HG03442 (cell line): ENCODE results near the gene TMEM141.
"Not testable (repeated sequence)": the region's sequence is repeated elsewhere in the genome, so short reads cannot be mapped to it uniquely, and the experiment has no call there.

Source experiments
- ATAC-seq: cut with Tn5 transposase; IDR thresholded peaks from one replicate; pipeline ENCODE4 v1.9.1; 2021; ENCODE audit warnings: mild to moderate bottlenecking, moderate library complexity; ENCODE audit not compliant: unreplicated experiment

The TMEM141 gene

DNA sequence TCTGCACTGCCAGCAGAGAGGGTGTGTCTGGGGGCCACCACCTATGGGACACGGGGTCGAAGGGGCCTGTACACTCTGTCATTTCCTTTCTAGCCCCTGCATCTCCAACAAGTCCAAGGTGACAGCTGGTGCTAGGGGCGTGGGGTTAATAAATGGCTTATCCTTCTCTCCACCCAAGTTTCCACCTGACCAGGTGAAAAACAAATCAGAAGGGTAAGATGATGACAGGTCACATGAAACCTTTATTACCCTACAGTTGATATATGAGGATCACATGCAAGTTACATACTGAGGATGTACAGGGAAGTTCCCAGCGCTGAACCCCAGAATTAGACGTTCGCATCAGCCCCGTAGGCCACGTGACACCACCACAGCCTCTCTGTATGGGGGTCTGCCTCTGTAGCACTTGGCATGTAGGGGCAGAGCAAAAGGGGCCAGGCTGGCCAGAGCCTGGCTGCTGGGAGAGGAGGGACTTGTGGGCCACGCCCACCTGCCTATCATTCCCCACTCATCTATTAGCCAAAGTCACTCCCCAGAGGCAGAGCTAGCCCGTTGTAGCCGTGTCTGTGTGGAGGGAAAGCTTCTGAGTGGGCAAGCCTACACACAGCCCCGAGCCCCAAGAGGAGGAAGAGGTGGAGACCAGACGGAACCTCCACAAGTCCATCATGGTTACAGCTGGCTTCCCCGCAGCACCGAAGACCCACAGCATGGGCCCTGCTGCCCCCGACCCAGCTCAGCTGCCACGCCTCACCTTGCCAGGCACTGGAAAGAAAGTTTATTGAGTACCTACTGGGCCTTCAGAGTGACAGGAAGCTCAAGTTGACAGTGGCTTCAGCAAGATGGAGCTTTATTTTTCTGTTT is 2.2 kb downstream of the TMEM141 start:
- ATAC-seq, result no peak

DNA sequence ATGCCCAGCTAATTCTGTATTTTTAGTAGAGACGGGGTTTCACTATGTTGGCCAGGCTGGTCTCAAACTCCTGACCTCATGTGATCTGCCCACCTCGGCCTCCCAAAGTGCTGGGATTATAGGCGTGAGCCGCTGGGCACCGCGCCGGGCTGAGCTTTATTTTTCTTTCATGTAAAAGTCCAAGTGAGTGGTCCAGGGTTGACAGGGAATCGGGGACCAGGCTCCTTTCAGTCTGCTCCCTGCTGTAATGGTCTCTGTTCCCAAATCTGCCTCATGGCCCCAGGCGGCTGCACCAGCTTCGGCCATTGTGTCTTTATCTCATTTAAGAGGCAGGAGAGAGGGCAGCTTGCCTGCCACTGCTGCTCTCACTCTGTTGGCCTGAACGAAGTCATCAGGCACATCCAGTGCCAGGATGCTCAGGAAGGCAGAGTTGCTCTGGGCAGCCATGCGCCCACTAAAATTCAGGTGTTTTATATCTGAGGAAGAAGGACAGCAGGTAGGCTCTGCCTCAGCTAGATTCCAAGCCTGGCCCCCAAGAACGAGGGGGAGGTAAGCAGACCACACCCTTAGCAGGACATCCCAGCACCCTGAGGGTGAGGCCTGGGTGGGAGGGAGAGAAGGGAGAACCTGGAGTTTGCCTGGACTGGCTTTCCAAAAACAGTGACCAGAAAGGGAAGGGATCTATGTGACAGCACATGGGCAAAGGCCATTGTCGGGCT is 3.3 kb downstream of the TMEM141 start:
- ATAC-seq, result no peak

DNA sequence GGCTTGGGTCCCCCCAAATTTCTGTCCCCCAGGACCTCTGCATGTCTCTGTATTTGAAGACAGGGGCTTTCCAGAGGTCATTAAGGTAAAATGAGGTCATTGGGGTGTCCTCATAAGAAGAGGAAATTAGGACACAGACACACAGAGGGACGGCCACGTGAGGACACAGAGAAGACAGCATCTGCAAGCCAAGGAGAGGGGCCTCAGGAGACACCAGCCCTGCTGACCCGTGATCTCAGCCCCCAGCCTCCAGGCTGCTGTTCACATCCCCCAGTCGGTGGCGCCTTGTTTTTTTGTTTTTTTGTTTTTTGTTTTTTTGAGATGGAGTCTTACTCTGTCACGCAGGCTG is 3.8 kb downstream of the TMEM141 start:
- no peak for ATAC-seq

DNA sequence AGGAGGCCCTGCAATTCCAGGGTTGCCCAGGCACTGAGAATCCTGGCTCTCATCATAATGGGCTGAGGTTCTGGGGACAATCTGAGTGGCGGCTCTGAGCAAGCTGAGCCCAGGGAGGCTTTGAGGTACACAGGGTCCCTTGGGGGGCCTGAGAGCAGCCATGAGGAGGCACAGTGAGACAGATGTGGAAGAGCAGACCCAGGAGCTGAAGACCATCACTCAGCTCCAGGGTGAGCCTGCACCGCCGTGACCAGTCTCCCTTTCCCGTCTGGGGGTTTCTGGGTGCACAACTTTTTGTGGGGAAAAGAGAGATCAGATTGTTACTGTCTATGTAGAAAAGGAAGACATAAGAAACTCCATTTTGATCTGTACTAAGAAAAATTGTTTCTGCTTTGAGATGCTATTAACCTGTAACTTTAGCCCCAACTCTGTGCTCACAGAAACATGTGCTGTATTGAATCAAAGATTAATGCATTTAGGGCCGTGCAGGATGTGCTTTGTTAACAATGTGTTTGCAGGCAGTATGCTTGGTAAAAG is 5.2 kb downstream of the TMEM141 start, which contains the start of gene CCDC183:
Gene CCDC183, plus strand, starts transcription at position 101 of the 537 bp plus-strand sequence. Its CDS starts 60 bp downstream, at position 161.
- ATAC-seq, result no peak

DNA sequence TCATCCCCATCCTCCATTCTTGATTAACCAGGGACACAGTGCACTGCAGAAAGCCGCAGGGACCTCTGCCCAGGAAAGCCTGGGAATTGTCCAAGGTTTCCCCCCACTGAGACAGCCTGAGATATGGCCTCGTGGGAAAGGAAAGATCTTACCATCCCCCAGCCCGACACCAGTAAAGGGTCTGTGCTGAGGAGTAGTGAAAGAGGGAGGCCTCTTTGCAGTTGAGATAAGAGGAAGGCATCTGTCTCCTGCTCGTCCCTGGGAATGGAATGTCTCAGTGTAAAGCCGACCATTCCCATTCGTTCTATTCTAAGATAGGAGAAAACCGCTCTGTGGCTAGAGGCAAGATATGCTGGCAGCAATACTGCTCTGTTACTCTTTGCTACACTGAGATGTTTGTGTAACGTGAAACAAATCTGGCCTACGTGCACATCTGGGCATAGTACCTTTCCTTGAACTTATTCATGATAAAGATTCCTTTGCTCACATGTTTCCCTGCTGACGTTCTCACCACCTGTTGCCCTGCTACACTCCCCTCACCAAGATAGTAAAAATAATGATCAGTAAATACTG is 5.7 kb downstream of the TMEM141 start:
- ATAC-seq, result not testable (repeated sequence)

DNA sequence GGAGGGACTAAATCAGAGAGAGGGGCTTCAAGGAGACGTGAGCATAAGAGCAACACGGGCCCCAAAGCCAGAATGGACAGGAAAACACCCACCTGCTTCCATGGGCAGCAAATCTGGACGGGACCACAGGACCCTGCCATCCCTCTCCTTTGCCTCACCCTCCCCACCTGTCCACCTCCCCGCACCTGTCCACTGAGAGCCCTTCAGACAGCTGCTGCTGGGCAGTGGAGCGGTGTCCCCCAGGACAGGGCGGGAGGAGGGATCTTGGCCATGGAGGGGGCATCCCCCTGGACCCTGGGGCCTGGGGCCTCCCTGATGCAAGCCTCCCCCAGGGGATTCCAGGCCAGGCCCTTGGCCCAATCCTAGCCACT is 7.5 kb downstream of the TMEM141 start:
- no peak for ATAC-seq

DNA sequence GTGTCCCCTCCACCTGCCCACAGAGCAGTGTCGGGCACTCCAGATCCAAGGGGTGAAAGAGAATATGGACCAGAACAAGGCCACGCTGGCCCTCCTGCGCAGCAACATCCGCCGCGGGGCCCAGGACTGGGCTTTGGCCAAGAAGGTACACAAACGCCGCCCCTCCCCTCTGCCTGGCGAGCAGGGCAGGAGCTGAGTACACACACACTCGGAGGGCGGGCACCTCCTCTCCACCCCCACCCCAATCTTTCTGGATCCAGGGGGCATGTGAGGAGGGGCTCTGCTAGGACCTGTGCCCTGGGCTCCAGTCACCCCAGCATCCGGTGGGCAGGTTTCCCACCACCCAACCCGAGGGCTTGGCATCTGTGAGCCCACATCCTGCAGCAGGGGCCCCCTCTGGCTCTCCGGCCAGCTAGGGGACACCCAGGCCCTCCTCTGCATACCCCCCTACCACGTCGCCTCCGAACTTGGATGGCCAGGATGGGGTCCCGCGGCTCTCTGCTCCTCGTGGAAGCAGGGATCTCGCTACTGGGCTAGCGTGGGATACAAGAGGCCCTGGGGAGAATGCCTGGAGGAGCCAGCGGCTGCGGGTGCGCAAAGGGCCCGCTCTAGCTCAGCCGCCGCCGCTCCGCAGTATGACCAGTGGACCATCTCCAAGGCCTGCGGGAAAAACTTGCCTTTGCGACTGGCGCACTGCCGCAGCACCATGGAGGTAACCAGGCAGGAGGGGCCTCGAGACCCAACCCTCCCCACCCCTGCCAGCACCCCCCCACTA is 8.1 kb downstream of the TMEM141 start:
- ATAC-seq, result no peak

DNA sequence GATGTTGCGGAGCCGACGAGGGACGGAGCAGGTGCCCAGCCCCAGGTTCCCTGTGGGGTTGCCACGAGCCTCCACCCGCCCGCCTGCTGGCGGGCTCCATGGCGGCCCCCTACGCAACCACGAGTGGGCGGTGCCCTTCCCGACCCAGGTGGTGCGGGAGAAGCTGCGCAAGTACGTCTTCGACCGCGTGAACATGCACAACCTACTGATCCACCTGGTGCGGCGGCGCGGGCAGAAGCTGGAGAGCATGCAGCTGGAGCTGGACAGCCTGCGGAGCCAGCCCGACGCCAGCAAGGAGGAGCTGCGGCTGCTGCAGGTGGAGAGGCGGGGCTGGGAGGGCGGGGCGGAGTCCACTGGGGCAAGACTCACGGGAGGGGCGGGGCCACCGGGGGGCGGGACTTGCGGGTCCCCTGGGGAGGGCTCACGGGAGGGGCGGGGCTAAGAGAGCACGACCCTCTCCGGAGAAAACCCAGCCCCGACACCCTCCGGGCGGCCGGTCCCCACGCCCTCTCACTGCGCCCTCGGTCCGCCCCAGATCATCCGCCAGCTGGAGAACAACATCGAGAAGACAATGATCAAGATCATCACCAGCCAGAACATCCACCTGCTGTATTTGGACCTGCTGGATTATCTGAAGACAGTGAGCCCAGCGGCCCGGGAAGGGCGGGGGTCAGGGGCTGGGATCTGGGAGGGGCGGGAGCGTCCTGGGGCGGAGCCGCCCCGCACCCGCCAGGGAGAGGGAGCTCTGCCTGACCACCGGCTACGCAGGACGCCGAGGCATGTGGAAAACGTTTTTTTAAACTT is 8.9 kb downstream of the TMEM141 start:
- ATAC-seq, result no peak

DNA sequence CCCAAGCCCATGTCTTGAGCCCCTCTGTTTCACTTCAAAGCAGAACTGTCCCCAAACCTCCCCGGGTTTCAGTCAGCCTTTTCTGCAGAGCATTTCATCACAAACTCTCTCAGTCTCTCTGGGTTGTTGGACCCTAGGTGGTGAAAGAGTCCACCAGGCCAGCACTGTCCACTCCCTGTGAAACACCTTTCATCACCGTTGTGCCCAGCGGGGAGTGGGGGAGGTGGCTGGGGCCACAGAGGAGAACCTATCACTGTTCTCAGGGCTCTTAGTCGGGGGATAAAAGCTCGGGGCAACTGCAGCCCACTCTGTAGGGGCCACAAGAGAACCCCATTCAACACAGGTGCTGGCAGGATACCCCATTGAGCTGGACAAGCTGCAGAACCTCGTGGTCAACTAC is 11.2 kb downstream of the TMEM141 start:
- no peak for ATAC-seq

DNA sequence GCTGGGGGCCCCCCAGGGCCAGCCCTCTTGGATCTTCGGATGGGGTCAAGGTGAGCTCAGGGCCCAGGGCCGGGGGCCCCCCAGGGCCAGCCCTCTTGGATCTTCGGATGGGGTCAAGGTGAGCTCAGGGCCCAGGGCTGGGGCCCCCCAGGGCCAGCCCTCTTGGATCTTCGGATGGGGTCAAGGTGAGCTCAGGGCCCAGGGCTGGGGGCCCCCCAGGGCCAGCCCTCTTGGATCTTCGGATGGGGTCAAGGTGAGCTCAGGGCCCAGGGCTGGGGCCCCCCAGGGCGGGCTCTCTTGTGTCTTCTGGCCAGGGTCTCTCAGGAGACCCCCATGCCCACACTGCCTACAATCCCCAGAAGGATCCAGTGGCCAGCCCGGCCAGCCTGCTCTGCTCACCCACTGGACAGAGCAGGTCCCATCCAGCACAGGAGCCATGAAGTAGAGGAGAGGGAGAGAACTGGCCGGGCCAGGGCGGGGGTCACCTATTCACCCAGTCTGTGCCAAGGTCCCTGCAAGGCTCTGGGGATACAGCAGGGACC is 11.9 kb downstream of the TMEM141 start:
- ATAC-seq, result not testable (repeated sequence)

DNA sequence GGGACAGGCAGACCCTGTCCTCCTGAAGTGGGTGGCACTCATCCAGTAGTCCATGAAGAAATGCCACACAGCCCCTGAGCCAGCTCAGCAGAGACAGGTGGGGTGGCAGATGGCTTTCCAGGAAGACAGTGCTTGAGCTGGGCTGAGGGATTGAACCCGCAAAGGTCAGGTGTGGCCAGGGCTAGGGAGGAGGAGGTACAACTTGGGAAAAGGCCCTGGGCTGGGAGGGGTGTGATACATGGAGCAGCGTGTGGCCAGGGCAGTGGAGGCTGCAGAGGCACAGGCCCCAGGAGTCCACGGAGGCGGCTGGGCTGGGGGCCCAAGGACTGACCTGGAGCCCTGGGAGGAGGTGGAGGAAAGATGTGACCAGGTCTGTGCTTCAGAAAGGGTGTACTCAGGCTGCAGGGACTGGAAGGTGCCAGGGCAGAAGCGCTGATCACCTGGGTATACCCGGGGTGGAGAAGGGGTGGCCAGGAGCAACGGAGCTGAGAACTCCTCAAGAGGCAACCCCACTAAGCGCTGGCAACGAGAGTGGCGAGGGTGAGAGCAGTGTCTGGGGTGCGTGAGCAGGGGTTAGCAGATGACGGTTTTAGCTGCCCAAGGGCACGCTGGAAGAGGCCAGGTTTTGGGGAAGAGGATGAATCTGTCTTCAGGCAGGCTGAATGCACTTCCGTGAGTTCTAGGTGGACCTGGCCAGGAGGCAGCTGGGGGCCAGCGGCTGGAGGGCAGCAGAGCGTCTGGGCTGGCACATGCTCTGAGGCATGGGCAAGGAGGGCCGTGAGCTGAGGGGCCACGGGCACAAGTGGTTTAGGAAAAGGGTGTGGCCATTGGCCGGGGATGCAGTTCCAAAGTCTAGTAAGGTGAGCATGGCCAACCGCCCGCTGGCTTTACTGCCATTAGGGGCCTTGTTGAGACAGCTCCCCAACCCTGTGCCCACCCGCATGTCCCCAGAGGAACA is 12.7 kb downstream of the TMEM141 start:
- ATAC-seq, result no peak

DNA sequence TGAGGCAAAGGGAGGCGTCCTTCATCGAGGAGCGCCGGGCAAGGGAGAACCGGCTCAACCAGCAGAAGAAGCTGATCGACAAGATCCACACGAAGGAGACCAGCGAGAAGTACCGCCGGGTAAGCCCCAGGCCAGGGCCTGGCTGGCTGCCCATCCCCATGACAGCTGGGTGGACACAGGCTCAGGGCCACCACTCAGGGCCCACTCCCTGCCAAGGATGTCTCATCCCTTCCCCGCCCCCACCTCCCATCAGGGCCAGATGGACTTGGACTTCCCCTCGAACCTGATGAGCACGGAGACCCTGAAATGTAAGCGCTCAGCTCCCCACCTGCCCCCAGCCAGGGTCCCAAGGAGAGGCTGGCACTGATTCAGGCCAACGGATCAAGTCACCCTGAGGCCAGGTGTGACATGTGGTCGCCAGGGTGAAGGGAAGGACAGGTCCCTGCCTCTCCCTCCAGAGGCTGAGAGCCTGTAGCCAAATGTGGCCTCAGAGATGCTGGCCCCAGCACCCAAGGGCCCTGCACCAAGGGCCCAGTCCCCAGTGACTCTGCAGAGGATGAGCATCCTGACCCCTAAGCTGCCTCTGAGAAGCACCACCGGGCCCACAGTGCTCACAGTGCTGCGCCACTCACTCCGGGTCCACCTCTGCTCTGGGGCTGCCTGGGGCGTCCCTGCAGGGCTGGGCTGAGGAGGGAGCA is 13.5 kb downstream of the TMEM141 start:
- no peak for ATAC-seq

DNA sequence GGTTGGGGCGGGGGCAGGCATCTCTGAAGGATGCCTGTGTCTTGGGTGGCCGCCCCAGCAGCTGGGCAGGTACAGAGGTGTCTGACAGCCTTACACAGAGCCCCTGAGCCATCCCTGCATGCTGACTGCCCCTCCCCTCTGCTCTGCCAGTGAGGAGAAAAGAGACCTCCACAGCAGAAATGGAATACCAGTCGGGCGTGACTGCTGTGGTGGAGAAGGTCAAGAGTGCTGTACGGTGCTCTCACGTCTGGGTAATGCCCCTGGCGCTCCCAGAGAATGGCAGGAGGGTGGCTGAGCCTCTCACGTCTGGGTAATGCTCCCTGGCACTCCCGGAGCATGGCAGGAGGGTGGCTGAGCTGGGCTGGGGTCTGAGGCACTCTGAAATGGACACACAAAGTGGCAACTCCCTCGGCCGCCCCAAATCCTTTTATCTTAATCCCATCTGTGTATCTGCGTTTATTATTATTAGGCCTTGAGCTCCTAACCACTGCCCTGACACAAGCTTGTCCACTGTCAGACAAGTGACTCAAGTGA is 14.1 kb downstream of the TMEM141 start:
- no peak for ATAC-seq

DNA sequence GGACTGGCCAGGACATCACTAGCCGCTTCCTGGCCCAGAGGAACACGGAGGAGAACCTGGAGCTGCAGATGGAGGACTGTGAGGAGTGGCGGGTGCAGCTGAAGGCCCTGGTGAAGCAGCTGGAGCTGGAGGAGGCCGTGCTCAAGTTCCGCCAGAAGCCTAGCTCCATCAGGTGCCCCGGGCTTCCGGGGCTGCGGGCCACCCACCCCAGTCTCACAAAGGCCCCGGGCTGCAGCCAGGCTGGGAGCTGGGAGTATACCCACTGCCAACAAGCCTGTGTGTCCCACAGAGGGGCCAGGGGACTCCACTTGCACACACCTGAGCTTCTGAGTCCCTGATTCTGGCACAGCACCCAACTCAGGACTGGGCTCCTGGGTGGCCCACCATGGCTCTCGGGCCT is 14.9 kb downstream of the TMEM141 start:
- no peak for ATAC-seq

DNA sequence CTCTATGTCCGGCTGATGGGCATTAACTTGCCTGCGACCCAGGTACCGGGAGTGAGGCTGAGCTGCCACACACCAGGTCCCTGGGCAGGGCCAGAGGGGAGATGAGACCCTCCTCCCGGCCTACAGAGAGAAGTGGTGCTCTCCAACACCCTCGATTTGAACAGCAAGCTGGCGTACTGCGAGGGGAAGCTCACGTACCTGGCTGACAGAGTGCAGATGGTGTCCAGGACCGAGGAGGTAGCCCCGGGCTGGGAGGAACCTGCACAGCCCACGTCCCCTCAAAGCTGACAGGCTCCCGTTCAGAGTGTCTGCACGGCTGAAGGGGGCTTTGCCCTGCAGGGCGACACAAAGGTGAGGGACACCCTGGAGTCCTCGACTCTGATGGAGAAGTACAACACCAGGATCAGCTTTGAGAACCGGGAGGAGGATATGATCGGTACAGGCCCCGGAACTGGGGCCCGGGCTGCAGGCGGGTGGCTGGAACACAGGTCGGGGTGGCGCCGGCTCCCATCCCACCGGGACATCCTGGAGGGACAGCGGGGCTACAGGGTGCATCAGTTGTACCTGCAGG is 15.6 kb downstream of the TMEM141 start:
- no peak for ATAC-seq

DNA sequence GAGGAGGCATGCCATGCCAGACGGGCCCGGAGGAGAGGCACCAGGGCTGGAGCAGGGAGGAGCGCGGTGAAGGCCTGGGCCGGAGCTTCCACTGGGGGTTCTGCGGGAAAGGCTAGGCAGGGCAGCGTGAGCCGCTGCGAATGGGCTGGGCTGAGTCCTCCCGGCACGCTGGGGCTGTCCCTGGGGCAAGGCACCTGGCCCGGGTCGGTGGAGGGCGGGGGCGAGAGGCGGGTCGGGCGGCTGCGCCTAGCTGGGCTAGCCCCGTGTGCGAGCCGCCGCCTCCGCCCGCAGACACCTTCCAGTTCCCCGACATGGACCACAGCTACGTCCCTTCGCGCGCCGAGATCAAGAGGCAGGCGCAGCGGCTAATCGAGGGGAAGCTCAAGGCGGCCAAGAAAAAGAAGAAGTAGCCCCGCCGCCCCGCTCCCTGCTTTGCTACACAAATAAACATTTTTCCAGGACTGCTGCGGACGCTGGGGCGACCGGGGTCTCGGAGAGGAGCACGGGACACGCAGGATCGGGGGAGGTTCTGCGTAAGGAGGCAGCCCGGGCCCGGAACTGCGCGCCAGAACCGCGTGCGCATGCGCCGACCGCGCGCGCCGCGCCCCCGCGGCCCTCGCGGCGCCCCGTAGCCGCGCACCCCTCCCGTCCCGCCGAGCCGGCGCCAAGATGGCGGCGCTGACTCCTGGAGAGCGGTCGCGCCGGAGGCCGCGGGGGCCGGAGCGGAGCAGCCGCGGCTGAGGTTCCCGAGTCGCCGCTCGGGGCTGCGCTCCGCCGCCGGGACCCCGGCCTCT is 16.3 kb downstream of the TMEM141 start, which contains the start of gene RABL6:
Gene RABL6, plus strand, starts transcription at position 668 of the 794 bp plus-strand sequence. CDS start 249 bp downstream, outside the sequence.
- ATAC-seq, result peak; percentile 72
